Stomach (tissue), 4 donors: ENCODE measurements around the gene GSG1L.

Experiments
- CTCF ChIP-seq, 7 experiments: fragments of 450-650 bp in 4 of 7; fragments of 200-600 bp in 3 of 7; sonication (generic) in 3 of 7; IDR thresholded peaks; one replicate each; pipeline ENCODE4 v1.5.1; 2016 to 2019; ENCODE audit warnings: antibody characterized with exemption in 7 of 7, control low read depth in 2 of 7, mild to moderate bottlenecking in 1 of 7
- EP300 ChIP-seq: sonication (generic); formaldehyde crosslinking; IDR thresholded peaks from one replicate; pipeline ENCODE4 v1.6.1; 2017; ENCODE audit warnings: antibody characterized with exemption
- POLR2A ChIP-seq, 4 donors: fragments of 450-650 bp; IDR thresholded peaks; one replicate each; pipeline ENCODE4 v1.6.1; 2016; ENCODE audit warnings: antibody characterized with exemption in 4 of 4, control low read depth in 2 of 4, mild to moderate bottlenecking in 1 of 4, moderate library complexity in 1 of 4

- TF ChIP-seq EP300 (no peak), CTCF (IDR thresholded peaks at IDR 0.05) (no peak), POLR2A (IDR thresholded peaks at IDR 0.05) (no peak)
Measured at GRCh38 chr16:27974896-27975540, 88.5 kb downstream of the GSG1L start.
